GM12872 (cell line): ENCODE results near the gene PPARA.

ENCODE experiments used
- CTCF ChIP-seq: IDR thresholded peaks from 3 replicates; pipeline ENCODE4 v1.5.1; 2011; ENCODE audit warnings: low read depth, mild to moderate bottlenecking, low read length, moderate library complexity; ENCODE audit not compliant: insufficient read depth

Gene PPARA

DNA sequence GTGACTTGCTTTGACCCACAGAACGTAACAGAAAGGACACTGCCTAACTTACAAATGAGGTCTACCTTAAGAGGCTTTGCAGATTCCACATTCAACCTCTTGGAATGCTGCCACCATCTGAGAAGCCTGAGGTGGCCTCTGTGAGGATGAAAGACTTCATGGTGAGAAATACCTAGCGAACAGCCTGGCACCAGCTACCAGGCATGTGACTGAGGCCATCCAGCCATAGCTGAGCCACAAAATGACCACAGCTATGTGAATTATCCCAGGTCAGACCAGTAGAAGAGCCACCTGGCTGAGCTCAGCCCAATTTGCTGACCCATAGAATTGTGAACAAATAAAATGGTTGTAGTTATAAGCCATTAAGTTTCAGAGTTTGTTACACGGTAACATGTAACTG lies 37.5 kb downstream of the PPARA start:
- no peak for TF ChIP-seq CTCF

DNA sequence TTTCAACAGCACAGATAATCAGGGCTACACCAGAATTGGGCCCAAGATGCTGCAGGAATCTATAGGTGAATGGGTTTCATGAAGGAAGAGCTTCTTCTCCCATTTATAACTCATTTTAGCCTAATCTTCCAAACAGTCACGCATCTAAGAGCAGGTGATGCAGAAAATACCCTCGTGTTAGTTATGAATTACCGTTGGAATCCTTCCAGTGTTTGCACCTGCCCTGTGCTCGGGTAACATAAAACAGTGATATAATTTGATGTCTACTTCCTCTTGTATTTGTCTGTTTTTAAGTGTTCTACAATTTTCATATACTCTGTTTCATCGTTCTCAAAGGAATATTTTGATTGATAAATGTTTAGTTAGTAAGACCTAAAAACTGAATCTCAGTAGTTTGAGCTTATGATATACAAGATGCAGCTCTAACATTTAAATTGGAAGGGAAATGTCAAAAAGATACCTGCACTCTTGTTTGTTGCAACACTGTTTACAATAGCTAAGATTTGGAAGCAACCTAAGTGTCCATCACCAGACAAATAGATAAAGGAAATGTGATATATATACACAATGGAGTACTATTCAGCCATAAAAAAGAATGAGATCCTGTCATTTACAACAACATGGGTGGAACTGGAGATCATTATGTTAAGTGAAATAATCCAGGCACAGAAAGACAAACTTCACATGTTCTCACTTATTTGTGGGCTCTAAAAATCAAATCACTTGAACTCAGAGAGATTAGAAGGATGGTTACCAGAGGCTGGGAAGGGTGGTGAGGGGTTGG lies 42.1 kb downstream of the PPARA start:
- no peak for TF ChIP-seq CTCF

DNA sequence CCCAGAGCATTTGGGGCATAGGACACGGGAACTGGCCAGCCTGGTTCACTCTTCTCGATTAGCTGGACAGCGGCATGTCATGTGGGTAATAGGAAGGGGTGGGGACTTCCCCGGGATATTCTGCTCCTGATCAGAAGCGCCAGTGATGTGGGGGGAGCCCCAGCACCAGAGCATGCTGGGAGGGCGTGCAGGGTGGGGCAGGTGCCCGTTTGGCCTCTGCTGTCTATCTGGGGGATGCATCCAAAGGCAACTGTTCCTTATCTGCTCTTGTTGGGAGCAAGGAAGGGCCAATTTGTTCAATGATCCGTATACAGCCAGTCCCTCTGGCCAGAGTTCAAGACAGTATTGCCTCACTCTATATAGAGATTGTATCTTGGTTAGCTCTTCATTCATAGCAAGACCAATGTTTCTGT lies 43.6 kb downstream of the PPARA start:
- no peak for TF ChIP-seq CTCF

- no peak for TF ChIP-seq CTCF
Observed at GRCh38 chr22:46195487-46196165, 45.3 kb downstream of the PPARA start.

GRCh38 chr22:46196278-46196677 lies 46.0 kb downstream of the PPARA start:
- TF ChIP-seq CTCF, result no peak

DNA sequence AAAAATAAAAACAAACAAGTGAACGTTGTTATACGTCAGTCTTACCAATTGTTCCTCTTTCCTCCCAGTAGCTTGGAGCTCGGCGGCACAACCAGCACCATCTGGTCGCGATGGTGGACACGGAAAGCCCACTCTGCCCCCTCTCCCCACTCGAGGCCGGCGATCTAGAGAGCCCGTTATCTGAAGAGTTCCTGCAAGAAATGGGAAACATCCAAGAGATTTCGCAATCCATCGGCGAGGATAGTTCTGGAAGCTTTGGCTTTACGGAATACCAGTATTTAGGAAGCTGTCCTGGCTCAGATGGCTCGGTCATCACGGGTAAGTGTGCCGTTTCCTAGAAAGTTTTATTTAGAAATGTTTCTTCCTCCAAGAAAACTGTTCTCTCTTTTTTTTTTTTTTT lies 47.9 kb downstream of the PPARA start:
- TF ChIP-seq CTCF, result no peak

DNA sequence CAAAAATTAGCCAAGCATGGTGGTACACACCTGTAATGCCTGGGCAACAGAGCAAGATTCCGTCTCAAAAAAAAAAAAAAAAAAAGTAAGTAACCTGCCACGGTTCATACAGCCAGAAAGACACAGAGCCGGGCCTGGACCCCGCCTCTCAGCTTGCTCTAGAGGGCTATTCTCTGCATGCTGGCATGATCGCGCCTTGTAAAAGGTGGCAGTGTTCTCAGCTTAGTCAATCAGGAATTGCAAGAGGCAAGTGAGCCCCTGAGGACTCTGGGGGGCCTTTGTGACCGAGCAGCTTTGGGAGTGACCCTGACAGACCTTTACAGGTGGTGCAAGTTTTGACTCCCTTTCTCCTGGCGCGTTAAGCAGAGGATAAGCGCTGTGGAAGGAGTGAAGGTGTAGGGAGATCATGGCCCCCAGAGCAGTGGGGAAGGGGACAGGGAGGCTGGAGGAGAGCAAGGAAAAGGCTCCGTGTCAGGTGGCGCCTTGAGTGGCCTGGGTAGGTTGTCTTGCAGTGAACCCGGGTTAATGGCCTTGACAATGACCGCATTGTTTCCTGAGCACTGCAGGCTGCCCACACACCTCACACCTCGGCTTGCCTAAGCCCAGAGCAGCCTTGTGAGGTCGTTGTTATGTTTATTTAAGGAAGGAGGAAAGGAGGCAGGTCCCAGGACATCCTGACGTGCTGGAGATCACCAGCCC lies 50.9 kb downstream of the PPARA start:
- no peak for TF ChIP-seq CTCF
